Muscle of leg (tissue), 11 donors: ENCODE data around the gene EGFL8. TPM values are rescaled to one million over a fixed set of nuclear protein-coding genes. Genes with fewer than 3 reads are reported as not detected.

Experiments
- DNase-seq: peaks from one replicate; pipeline ENCODE4 v3.0.0; 2013
- H3K27ac ChIP-seq: one replicate; pipeline ENCODE4 v1.5.1; 2013; ENCODE audit warnings: mild to moderate bottlenecking, low read length, control low read depth
- H3K27me3 ChIP-seq: one replicate; pipeline ENCODE4 v1.6.1; 2013; ENCODE audit warnings: low read length; ENCODE audit not compliant: control insufficient read depth, insufficient read depth
- H3K36me3 ChIP-seq: one replicate; pipeline ENCODE4 v1.6.1; 2013; ENCODE audit warnings: low read length; ENCODE audit not compliant: control insufficient read depth, insufficient read depth
- H3K4me1 ChIP-seq: one replicate; pipeline ENCODE4 v1.6.1; 2013; ENCODE audit warnings: low read length; ENCODE audit not compliant: control insufficient read depth, insufficient read depth
- H3K4me3 ChIP-seq: one replicate; pipeline ENCODE4 v1.5.1; 2013; ENCODE audit warnings: low read length, control low read depth
- H3K9me3 ChIP-seq: replicated peaks from 2 replicates; pipeline ENCODE4 v1.6.1; 2013; ENCODE audit warnings: low read depth, low read length; ENCODE audit not compliant: control insufficient read depth
- WGBS: methylation state at CpG from one replicate; pipeline ENCODE4 v1.1.5; 2013; ENCODE audit warnings: missing lambda C conversion rate; ENCODE audit not compliant: insufficient coverage; 5-methylcytosine and 5-hydroxymethylcytosine counted together
- polyA plus RNA-seq, 8 donors: library from polyadenylated mRNA; unstranded; fragments of 120-200 nt; gene quantifications; one replicate each; pipeline versions ENCODE4 v1.2.1 to v1.2.3, GENCODE V29; 2013; ENCODE audit warnings: inconsistent platforms in 1 of 8, low replicate concordance in 1 of 8; ENCODE audit not compliant: insufficient read length in 8 of 8, insufficient read depth in 1 of 8
- total RNA-seq: library from RNA; stranded (reverse); fragments of 120-200 nt; gene quantifications from one replicate; pipeline ENCODE4 v1.2.4, GENCODE V29; 2013

The EGFL8 gene
- total and polyA plus RNA-seq, 9 donors = 22.9 to 43.4 (median 28.9) TPM

DNA sequence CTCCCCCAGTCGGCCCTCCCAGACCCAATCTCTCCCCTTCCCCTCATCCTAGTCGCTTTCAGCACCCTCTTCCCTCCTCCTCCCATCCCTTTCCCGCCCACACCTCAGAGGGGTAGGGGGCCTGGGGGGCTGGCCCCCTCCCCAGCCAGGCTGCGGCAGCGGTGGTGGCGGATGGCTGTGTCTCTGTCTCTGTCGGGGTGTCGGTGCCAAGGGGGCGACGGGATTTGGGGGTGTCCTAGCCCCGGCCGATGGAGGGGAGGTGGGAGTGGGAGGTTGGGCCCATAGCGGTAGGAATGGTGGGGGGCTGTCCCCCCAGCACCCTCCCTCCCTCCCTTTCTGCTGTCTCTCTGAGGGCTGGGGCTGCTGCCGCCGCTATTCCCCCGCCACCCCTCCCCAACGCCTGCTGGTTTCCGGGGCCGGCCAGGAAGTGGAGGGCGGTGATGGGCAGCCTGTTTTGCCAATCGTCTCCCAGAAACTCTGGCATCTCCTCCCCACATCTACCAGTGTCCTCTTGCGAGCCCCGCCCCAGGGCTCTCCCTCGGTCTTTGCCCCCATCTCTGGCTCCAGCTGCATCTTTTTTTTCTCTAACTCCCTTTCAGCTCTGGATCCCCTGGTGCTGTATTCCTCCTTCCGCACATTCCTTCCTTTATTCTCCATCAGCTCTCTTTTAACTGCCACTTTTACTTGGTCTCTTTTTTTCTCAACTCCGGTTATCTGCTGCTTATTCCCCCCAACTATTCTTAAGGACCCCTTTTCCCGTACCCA, 11.5 kb downstream of the EGFL8 start, which contains the start of gene AGPAT1:
TSS of gene AGPAT1 (minus strand) at position 374 of the 765 bp plus-strand sequence. CDS start 4,588 bp downstream, outside the sequence.
- H3K4me1 ChIP-seq = peaks cover 44% of the 10 kb centered on the region
- no peaks in the 10 kb centered on the region for H3K27me3 ChIP-seq
- H3K36me3 ChIP-seq = peaks cover 20% of the 10 kb centered on the region
- WGBS = 1% methylated on average over 10 of the region's 27 CpGs
- peak within 1 kb of the TSS; percentile 92 for H3K4me3 ChIP-seq
- H3K27ac ChIP-seq = peak within 1 kb of the TSS; percentile 100
- DNase-seq = peak; percentile 99
- no peaks in the 10 kb centered on the region for H3K9me3 ChIP-seq

DNA sequence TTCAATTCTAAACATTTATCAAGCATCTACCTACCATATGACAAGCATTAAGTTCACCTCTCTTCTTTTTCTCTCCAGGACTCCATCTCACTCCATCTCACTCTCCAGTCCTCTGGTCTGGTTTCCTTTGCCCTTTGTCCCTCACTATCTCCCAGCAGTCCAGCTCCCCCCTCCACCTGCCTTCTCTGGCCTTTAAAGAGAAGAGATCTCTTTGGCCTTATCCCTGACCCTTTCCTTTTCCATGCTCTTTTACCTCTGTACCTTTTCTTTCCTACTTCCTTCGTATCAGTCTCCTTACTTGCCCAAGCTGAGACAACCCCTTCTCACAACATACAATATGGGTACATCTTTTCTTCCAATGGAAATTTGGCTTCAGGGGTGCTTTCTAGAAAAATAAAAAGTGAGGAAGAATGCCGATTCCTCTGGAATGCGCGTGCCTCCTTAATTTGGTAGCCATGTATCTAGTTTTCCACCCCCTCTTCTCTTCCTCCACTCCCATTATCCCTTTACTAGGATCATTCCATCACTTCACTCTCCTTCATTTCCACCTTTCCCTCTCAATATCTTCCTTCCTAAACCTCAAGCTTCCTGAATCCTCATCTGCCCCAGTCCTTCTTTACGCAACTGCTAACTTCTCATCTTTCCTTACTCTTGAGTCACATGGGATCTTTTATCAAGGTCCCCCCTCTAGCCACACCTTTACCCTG, 12.2 kb downstream of the EGFL8 start:
- Histone ChIP-seq H3K27me3 (no peaks in the 10 kb centered on the region), H3K4me1 (peaks cover 44% of the 10 kb centered on the region), H3K4me3 (peak overlapping the region; percentile 92), H3K36me3 (peaks cover 20% of the 10 kb centered on the region), H3K27ac (peak overlapping the region; percentile 100), H3K9me3 (no peaks in the 10 kb centered on the region)
- WGBS = 0% methylated on average over 4 of the region's 5 CpGs
- peak; percentile 41 for DNase-seq

DNA sequence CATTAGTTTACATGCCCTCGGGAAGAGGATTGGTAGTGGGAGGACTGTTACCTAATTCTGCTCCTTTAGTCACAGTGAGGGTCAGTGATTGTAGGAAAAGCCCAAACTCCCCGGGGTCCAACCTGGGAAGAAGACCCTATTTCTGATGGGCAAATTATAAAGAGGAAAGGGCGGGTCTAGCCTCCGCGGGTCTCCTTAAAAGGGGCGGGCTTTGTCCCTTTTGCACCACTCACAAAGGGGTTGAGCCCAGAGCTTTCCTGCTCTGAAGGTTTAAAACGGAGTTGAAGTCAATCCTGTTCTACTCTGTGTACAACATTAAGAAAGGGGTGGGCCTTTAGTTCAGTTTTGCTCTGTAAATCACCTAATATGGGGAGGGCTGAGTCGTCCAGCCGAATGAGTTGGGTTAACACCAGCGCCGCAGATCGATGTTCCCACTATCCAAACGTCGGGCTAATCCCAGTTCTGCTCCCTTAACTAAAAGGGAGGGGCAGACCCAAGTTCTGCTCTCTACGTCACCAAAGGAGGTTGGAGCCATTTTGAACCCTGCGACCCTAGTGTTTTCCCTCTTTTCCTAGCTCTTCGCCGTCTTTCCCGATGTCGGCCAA, 12.9 kb downstream of the EGFL8 start:
- peak overlapping the region; percentile 100 for H3K27ac ChIP-seq
- H3K36me3 ChIP-seq = peaks cover 24% of the 10 kb centered on the region
- H3K9me3 ChIP-seq = no peaks in the 10 kb centered on the region
- H3K4me3 ChIP-seq = peak overlapping the region; percentile 77
- peaks cover 44% of the 10 kb centered on the region for H3K4me1 ChIP-seq
- WGBS = 0% methylated on average over 11 of the region's 20 CpGs
- no peak for DNase-seq
- no peaks in the 10 kb centered on the region for H3K27me3 ChIP-seq

DNA sequence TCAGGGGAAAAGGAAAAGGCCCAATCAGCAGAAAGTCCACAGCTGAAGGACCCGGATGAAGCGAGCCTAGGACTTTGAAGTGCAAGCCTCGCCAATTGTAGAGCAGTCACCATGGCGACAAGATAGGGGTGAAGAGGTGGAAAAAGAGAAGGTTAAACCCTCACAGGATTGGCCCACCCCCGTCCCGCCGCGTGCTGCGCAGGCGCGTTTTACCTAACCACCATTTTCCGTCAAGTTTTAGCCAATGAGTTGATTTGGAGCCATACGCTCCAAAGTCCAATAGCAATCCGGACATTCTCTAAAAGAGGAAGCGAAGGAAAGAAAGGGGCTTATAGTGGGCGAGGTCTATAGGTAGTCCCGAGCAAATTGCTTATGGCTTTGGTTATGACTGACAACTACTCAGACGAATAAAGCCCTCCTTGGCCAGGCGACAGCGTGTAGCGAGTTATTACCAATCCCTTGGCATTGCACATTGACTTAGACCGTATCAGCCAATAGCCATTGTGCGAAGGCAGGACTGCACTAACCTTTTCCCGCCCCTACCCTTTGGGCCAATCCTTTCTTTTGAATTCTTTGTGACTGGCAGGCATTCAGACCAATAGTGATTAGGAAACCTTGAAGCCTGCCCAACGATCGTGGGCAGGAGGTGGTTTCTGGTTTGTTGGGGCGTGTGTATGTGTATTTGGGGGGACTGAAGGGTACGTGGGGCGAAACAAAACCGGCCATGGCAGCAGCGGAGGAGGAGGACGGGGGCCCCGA, 13.6 kb downstream of the EGFL8 start, which contains the start of gene RNF5:
TSS of gene RNF5 (plus strand) at position 618 of the 759 bp plus-strand sequence. CDS start at position 725, 107 bp downstream.
- Histone ChIP-seq H3K27me3 (no peaks in the 10 kb centered on the region), H3K9me3 (no peaks in the 10 kb centered on the region), H3K4me1 (peaks cover 41% of the 10 kb centered on the region), H3K36me3 (peaks cover 30% of the 10 kb centered on the region), H3K27ac (peak within 1 kb of the TSS; percentile 100), H3K4me3 (peak within 1 kb of the TSS; percentile 77)
- peak; percentile 100 for DNase-seq
- under 1% methylated on average over 19 of the region's 33 CpGs for WGBS

DNA sequence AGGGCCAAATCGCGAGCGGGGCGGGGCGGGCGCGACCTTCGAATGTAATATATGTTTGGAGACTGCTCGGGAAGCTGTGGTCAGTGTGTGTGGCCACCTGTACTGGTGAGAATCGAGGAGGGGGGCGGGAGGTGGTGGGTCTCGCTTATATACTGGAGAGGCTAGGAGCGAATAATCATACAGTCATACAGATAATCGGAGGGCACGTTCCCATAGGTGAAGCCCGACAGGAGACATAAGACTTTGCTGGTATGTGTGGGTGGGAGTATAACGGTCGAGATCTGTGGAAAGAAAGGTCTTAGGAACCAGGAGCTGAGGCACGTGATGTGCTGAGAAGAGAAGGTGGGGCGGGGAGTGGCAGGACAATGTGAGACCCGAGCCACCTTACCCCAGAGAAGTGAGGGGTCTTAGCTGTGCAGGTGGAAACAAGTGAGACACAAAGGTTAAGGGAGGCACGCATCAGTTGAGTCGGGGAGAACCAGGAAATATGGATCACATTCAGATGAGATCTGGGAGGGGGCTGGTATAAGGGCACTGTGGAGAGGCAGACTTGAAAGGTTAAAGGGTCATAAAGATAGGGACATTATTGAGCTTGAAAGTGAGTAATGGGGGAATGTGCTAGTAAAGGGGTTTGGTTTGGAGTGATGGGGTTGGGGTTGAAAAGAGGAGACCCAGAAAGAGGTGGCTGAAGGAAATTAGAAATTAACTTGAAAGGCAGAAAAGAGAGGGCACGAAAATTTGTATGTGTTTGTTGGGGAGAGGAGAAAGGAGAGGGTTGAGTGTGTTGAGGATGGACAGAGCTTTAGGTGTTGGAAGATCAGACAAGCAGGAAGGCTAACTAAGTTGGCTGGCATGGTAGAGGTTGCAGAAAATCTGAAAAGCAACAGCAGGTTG, 14.4 kb downstream of the EGFL8 start:
- WGBS = 5% methylated on average over 20 of the region's 24 CpGs
- DNase-seq = no peak
- peaks cover 40% of the 10 kb centered on the region for H3K4me1 ChIP-seq

DNA sequence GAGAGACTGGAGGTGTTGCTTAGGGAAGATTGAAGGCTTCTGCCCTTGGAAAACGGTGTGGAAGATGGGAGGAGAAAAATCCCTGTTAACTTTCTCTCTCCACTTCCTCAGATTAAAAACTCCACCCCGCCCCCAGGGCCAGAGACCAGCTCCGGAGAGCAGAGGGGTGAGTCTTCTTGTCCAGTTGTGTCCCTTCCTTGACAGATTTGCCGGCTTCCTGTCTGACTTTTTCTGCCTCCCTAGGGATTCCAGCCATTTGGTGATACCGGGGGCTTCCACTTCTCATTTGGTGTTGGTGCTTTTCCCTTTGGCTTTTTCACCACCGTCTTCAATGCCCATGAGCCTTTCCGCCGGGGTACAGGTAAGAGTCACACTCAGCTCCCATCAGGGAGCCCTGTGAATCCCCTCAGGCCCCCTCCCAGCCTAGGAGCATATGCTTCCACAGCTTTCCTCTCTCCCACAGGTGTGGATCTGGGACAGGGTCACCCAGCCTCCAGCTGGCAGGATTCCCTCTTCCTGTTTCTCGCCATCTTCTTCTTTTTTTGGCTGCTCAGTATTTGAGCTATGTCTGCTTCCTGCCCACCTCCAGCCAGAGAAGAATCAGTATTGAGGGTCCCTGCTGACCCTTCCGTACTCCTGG, 15.5 kb downstream of the EGFL8 start:
- Histone ChIP-seq H3K36me3 (peaks cover 38% of the 10 kb centered on the region), H3K4me1 (peaks cover 40% of the 10 kb centered on the region), H3K4me3 (no peak overlapping the region), H3K27ac (no peak overlapping the region), H3K9me3 (no peaks in the 10 kb centered on the region), H3K27me3 (no peaks in the 10 kb centered on the region)
- peak; percentile 27 for DNase-seq
- WGBS = 77% methylated on average over 6 of the region's 10 CpGs

More for the DNA sequence above, 14.4 kb downstream of the EGFL8 start:
- H3K4me3 ChIP-seq = peak overlapping the region; percentile 77
- H3K36me3 ChIP-seq = peaks cover 32% of the 10 kb centered on the region
- no peaks in the 10 kb centered on the region for H3K27me3 ChIP-seq
- peak overlapping the region; percentile 100 for H3K27ac ChIP-seq
- no peaks in the 10 kb centered on the region for H3K9me3 ChIP-seq

- WGBS = 72% methylated on average over 6 of the region's 15 CpGs
- Histone ChIP-seq H3K9me3 (no peaks in the 10 kb centered on the region), H3K4me3 (no peak overlapping the region), H3K27ac (no peak overlapping the region), H3K27me3 (no peaks in the 10 kb centered on the region), H3K4me1 (peaks cover 40% of the 10 kb centered on the region), H3K36me3 (peaks cover 42% of the 10 kb centered on the region)
- peak; percentile 7 for DNase-seq
Measured at GRCh38 chr6:32181148-32181702, 16.8 kb downstream of the EGFL8 start.

- 90% methylated on average over 4 of the region's 10 CpGs for WGBS
- peak; percentile 12 for DNase-seq
- Histone ChIP-seq H3K27ac (no peak overlapping the region), H3K27me3 (no peaks in the 10 kb centered on the region), H3K4me3 (no peak overlapping the region), H3K4me1 (peaks cover 39% of the 10 kb centered on the region), H3K36me3 (peaks cover 50% of the 10 kb centered on the region), H3K9me3 (no peaks in the 10 kb centered on the region)
Measured at GRCh38 chr6:32181915-32182529, 17.6 kb downstream of the EGFL8 start.
